IMR-90 (cell line): ENCODE data around the gene LRFN4. TPM values are rescaled to one million over a fixed set of nuclear protein-coding genes. Genes with fewer than 3 reads are reported as not detected.

Source experiments
- ATAC-seq: fragments of 200-7000 bp; cut with Tn5 transposase; 2 replicates; pipeline ENCODE4 v1.9.1; 2020; ENCODE audit warnings: low read depth, mild to moderate bottlenecking, moderate library complexity
- BruUV-seq: library from RNA; stranded (reverse); fragments of 400-500 nt; replicated peaks from 2 replicates; lab custom pipeline; 2021; lab: Mats Ljungman, UMichigan
- CTCF ChIA-PET: fragments of 300-600 bp; formaldehyde crosslinking; extraction: SDS; loops from one replicate; lab custom pipeline; 2021; ENCODE audit warnings: antibody characterized with exemption; lab: Yijun Ruan, JAX
- POLR2A ChIA-PET: fragments of 300-600 bp; sonication (Branson Sonifier 250); formaldehyde crosslinking; loops from one replicate; lab custom pipeline; 2022; ENCODE audit warnings: antibody characterized with exemption; ENCODE audit not compliant: unreplicated experiment; lab: Charles Lee
- DNase-seq: peaks from one replicate; pipeline ENCODE4 v3.0.0; 2013
- H2AFZ ChIP-seq: replicated peaks from 2 replicates; pipeline ENCODE3; 2013; ENCODE audit warnings: low read length, mild to moderate bottlenecking; ENCODE audit not compliant: poor library complexity
- H2AK5ac ChIP-seq: 2 replicates; pipeline ENCODE4 v1.6.1; 2013; ENCODE audit warnings: low read depth, low read length, inconsistent platforms
- H2AK9ac ChIP-seq: replicated peaks from 2 replicates; pipeline ENCODE3; 2013; ENCODE audit warnings: mild to moderate bottlenecking, low read depth, low read length, moderate library complexity; ENCODE audit not compliant: poor library complexity
- H2BK120ac ChIP-seq: 2 replicates; pipeline ENCODE4 v1.6.1; 2013; ENCODE audit warnings: low read depth, low read length, inconsistent platforms
- H2BK15ac ChIP-seq: 3 replicates; pipeline ENCODE4 v1.6.1; 2013; ENCODE audit warnings: low read depth, low read length, inconsistent platforms
- H2BK20ac ChIP-seq: 2 replicates; pipeline ENCODE4 v1.6.1; 2013; ENCODE audit warnings: low read depth, mild to moderate bottlenecking, inconsistent platforms, low read length, moderate library complexity
- H2BK5ac ChIP-seq: 2 replicates; pipeline ENCODE4 v1.6.1; 2013; ENCODE audit warnings: mild to moderate bottlenecking, low read depth, low read length, inconsistent platforms; ENCODE audit not compliant: poor library complexity, severe bottlenecking
- H3K14ac ChIP-seq: replicated peaks from 2 replicates; pipeline ENCODE4 v1.6.1; 2013; ENCODE audit warnings: low read depth, low read length, inconsistent platforms
- H3K18ac ChIP-seq: 2 replicates; pipeline ENCODE4 v1.6.1; 2013; ENCODE audit warnings: low read depth, low read length, control low read depth
- H3K23ac ChIP-seq: 2 replicates; pipeline ENCODE4 v1.6.1; 2013; ENCODE audit warnings: low read depth, low read length, inconsistent platforms
- H3K27ac ChIP-seq: 2 replicates; pipeline ENCODE4 v1.5.1; 2013; ENCODE audit warnings: mild to moderate bottlenecking, control low read depth, low read length; ENCODE audit not compliant: insufficient read depth
- H3K27me3 ChIP-seq: 2 replicates; pipeline ENCODE4 v1.6.1; 2013; ENCODE audit warnings: low read length; ENCODE audit not compliant: control insufficient read depth, insufficient read depth
- H3K36me3 ChIP-seq: 2 replicates; pipeline ENCODE4 v1.6.1; 2013; ENCODE audit warnings: low read length, mixed read lengths; ENCODE audit not compliant: control insufficient read depth, insufficient read depth
- H3K4ac ChIP-seq: 2 replicates; pipeline ENCODE4 v1.6.1; 2013; ENCODE audit warnings: low read depth, low read length, inconsistent platforms
- H3K4me1 ChIP-seq: 2 replicates; pipeline ENCODE4 v1.6.1; 2013; ENCODE audit warnings: low read length, mixed read lengths; ENCODE audit not compliant: control insufficient read depth, insufficient read depth
- H3K4me2 ChIP-seq: 2 replicates; pipeline ENCODE4 v1.6.1; 2013; ENCODE audit warnings: low read depth, mild to moderate bottlenecking, control low read depth, low read length, moderate library complexity
- H3K4me3 ChIP-seq: 2 replicates; pipeline ENCODE4 v1.5.1; 2013; ENCODE audit warnings: low read depth, mild to moderate bottlenecking, control low read depth, low read length, moderate library complexity; ENCODE audit not compliant: insufficient read depth
- H3K56ac ChIP-seq: 2 replicates; pipeline ENCODE4 v1.6.1; 2013; ENCODE audit warnings: low read length, inconsistent platforms; ENCODE audit not compliant: insufficient read depth; ENCODE audit errors: extremely low read depth
- H3K79me1 ChIP-seq, 2 experiments: 2 replicates each; pipeline ENCODE4 v1.6.1; 2013; ENCODE audit warnings: low read length in 2 of 2, inconsistent platforms in 1 of 2, low read depth in 1 of 2
- H3K9ac ChIP-seq: 2 replicates; pipeline ENCODE4 v1.6.1; 2013; ENCODE audit warnings: low read depth, low read length, control low read depth
- H3K9me1 ChIP-seq: 2 replicates; pipeline ENCODE4 v1.6.1; 2013; ENCODE audit warnings: low read length, inconsistent platforms; ENCODE audit not compliant: insufficient read depth
- H3K9me3 ChIP-seq: 2 replicates; pipeline ENCODE4 v1.6.1; 2013; ENCODE audit warnings: low read length; ENCODE audit not compliant: control insufficient read depth, insufficient read depth
- H4K20me1 ChIP-seq: 2 replicates; pipeline ENCODE4 v1.6.1; 2013; ENCODE audit warnings: low read length, inconsistent platforms; ENCODE audit not compliant: insufficient read depth
- H4K5ac ChIP-seq: 2 replicates; pipeline ENCODE4 v1.6.1; 2013; ENCODE audit warnings: mild to moderate bottlenecking, low read depth, low read length, control low read depth
- H4K8ac ChIP-seq, 2 experiments: 2 replicates each; pipeline ENCODE4 v1.6.1; 2013; ENCODE audit warnings: low read depth in 2 of 2, low read length in 2 of 2, control low read depth in 1 of 2, inconsistent platforms in 1 of 2
- H4K91ac ChIP-seq: 2 replicates; pipeline ENCODE4 v1.6.1; 2013; ENCODE audit warnings: low read depth, low read length, inconsistent platforms; ENCODE audit not compliant: insufficient read depth
- BHLHE40 ChIP-seq: fragments of 150-350 bp; IDR thresholded peaks from 2 replicates; pipeline ENCODE4 v1.6.1; 2016; ENCODE audit warnings: mild to moderate bottlenecking, low read depth, low read length
- CEBPB ChIP-seq: IDR thresholded peaks from 2 replicates; pipeline ENCODE4 v1.6.1; 2012; ENCODE audit warnings: low read depth, low read length, improper control_type of control experiment
- CHD1 ChIP-seq: IDR thresholded peaks from 2 replicates; pipeline ENCODE4 v1.6.1; 2012; ENCODE audit warnings: low read depth, low read length, improper control_type of control experiment
- CTCF ChIP-seq: conservative IDR thresholded peaks from 2 replicates; pipeline ENCODE4 v1.5.1; 2012; ENCODE audit warnings: mild to moderate bottlenecking, low read depth, low read length, improper control_type of control experiment
- ELK1 ChIP-seq: fragments of 150-350 bp; IDR thresholded peaks from 2 replicates; pipeline ENCODE4 v1.6.1; 2016; ENCODE audit warnings: low read depth, mild to moderate bottlenecking, low read length, moderate library complexity, borderline replicate concordance
- FOS ChIP-seq: fragments of 150-350 bp; IDR thresholded peaks from 2 replicates; pipeline ENCODE4 v1.6.1; 2016; ENCODE audit warnings: low read depth, low read length
- MAFK ChIP-seq: IDR thresholded peaks from 2 replicates; pipeline ENCODE4 v1.6.1; 2012; ENCODE audit warnings: low read depth, low read length, improper control_type of control experiment
- MAZ ChIP-seq: IDR thresholded peaks from 2 replicates; pipeline ENCODE4 v1.6.1; 2012; ENCODE audit warnings: low read depth, mild to moderate bottlenecking, low read length, improper control_type of control experiment, moderate library complexity, borderline replicate concordance
- MXI1 ChIP-seq: IDR thresholded peaks from 2 replicates; pipeline ENCODE4 v1.6.1; 2012; ENCODE audit warnings: low read depth, mild to moderate bottlenecking, low read length, moderate library complexity, borderline replicate concordance
- NFE2L2 ChIP-seq: fragments of 150-350 bp; IDR thresholded peaks from 2 replicates; pipeline ENCODE4 v1.6.1; 2016; ENCODE audit warnings: low read depth, mild to moderate bottlenecking, low read length
- POLR2A ChIP-seq: IDR thresholded peaks from 2 replicates; pipeline ENCODE4 v1.6.1; 2012; ENCODE audit warnings: mild to moderate bottlenecking, low read depth, low read length
- RAD21 ChIP-seq: IDR thresholded peaks from 2 replicates; pipeline ENCODE4 v1.6.1; 2012; ENCODE audit warnings: low read length, improper control_type of control experiment
- RCOR1 ChIP-seq: IDR thresholded peaks from 2 replicates; pipeline ENCODE4 v1.6.1; 2012; ENCODE audit warnings: mild to moderate bottlenecking, low read length, improper control_type of control experiment; ENCODE audit not compliant: insufficient replicate concordance
- SMC3 ChIP-seq: fragments of 150-350 bp; IDR thresholded peaks from 2 replicates; pipeline ENCODE4 v1.6.1; 2016; ENCODE audit warnings: low read depth, mild to moderate bottlenecking, antibody characterized with exemption, low read length, moderate library complexity
- USF2 ChIP-seq: fragments of 150-350 bp; IDR thresholded peaks from 2 replicates; pipeline ENCODE4 v1.6.1; 2017; ENCODE audit warnings: mild to moderate bottlenecking, antibody characterized with exemption, low read length, low read depth
- WGBS, 2 experiments: methylation state at CpG; one replicate each; pipeline versions ENCODE4 v1.1.5 to v1.1.7; 2013; ENCODE audit warnings: missing lambda C conversion rate in 2 of 2; ENCODE audit not compliant: insufficient read length in 1 of 2; ENCODE audit errors: extremely low coverage in 2 of 2; 5-methylcytosine and 5-hydroxymethylcytosine counted together
- dilution Hi-C: fragments of 300-500 bp; cut with HindIII; formaldehyde crosslinking; loops from one replicate; pipeline ENCODE4 v1.14.3; 2018; ENCODE audit warnings: low sequenced_read_pairs; ENCODE audit not compliant: unreplicated experiment
- in situ Hi-C: fragments of 300-500 bp; cut with MboI; formaldehyde crosslinking; loops from 3 replicates; pipeline ENCODE4 v1.14.3; 2019; ENCODE audit warnings: low sequenced_read_pairs, inconsistent platforms, mixed read lengths
- intact Hi-C: fragments of 100-400 bp; cut with micrococcal nuclease; formaldehyde crosslinking; loops from 2 replicates; pipeline ENCODE4 v1.10.0; 2022
- polyA plus RNA-seq, 3 experiments: library from polyadenylated mRNA; depleted of rRNA; stranded (reverse); fragments of >200 nt; gene quantifications; 2 replicates each; pipeline ENCODE4 v1.2.3, GENCODE V29; 2012; ENCODE audit warnings: low replicate concordance in 1 of 3
- total RNA-seq: library from RNA; depleted of rRNA; stranded (reverse); fragments of >200 nt; gene quantifications from 2 replicates; pipeline ENCODE4 v1.2.3, GENCODE V29; 2012

The LRFN4 gene
- total and polyA plus RNA-seq, 2 of the 4 experiments (the other 2 are of a cell fraction), result 6.1 to 18.9 TPM

GRCh38 chr11:66835768-66836405 is 21.0 kb upstream of the LRFN4 start:
- POLR2A ChIA-PET, result no interaction called here
- Histone ChIP-seq H4K5ac (no peak overlapping the region; the same call in 1 of the 2 replicates), H3K9me3 (no peaks in the 10 kb centered on the region), H3K36me3 (peaks cover 10% of the 10 kb centered on the region; the same call in 1 of the 2 replicates), H3K4ac (no peak overlapping the region), H3K4me1 (peaks cover 6% of the 10 kb centered on the region), H2AK5ac (no peak overlapping the region), H2BK15ac (no peak overlapping the region), H4K8ac (peak overlapping the region; percentile 32 to 78; a peak in 2 of 4 replicates), H2BK5ac (peak overlapping the region; percentile 91), H2AK9ac (no peak overlapping the region), H3K4me2 (no peak overlapping the region), H3K14ac (no peak overlapping the region), H3K79me1 (peaks cover 24 to 38% of the 10 kb centered on the region in 2 experiments), H3K27me3 (no peaks in the 10 kb centered on the region), H3K27ac (peak overlapping the region; percentile 71; the same call in 1 of the 2 replicates), H3K9me1 (no peaks in the 10 kb centered on the region), H2AFZ (no peak overlapping the region), H3K23ac (no peak overlapping the region), H3K9ac (no peak overlapping the region), H3K18ac (no peak overlapping the region), H4K20me1 (no peaks in the 10 kb centered on the region; the same call in 1 of the 2 replicates), H4K91ac (no peak overlapping the region), H2BK120ac (no peak overlapping the region; the same call in none of the 2 replicates), H2BK20ac (no peak overlapping the region), H3K56ac (no peak overlapping the region), H3K4me3 (no peak overlapping the region)
- intact Hi-C loops (loop anchor here (2.0 kb wide), 1 partner anchor 257 kb away; no protein-coding TSS in a partner anchor), in situ Hi-C loops (loop anchor here (10.0 kb wide), 1 partner anchor 261 kb away; no protein-coding TSS in a partner anchor), dilution Hi-C loops (no loop called here)
- no CpG with 5 or more reads among the region's 12 CpGs for WGBS, 2 experiments
- CTCF ChIA-PET, result interaction anchor here (0.5 kb wide), 1 partner anchor 25 kb away, joined by 6 read pairs; no protein-coding TSS in a partner anchor
- BruUV-seq, result no TSS peak
- peak; percentile 79 for ATAC-seq
- DNase-seq, result peak; percentile 65
- TF ChIP-seq USF2 (no peak), SMC3 (no peak), CHD1 (no peak), CEBPB (no peak), CTCF (no peak), RAD21 (no peak), MAFK (peak; percentile 94), MAZ (no peak), ELK1 (no peak), BHLHE40 (no peak), POLR2A (no peak), FOS (0 out of 2 replicates have a peak, but pooled peaks have one; percentile 11), RCOR1 (no peak), NFE2L2 (peak; percentile 98), MXI1 (no peak)
